Endothelial cell of umbilical vein (primary cell): ENCODE data around the gene RTL5.

Experiments used
- POLR2A ChIP-seq: IDR thresholded peaks from 2 replicates; pipeline ENCODE4 v1.6.1; 2012; ENCODE audit warnings: low read depth, mild to moderate bottlenecking, control low read depth, low read length
- POLR2AphosphoS5 ChIP-seq: IDR thresholded peaks from 2 replicates; pipeline ENCODE4 v1.6.1; 2012; ENCODE audit warnings: low read depth, mild to moderate bottlenecking, control low read depth, low read length, moderate library complexity; ENCODE audit not compliant: insufficient read depth

- TF ChIP-seq POLR2AphosphoS5 = no peak
- TF ChIP-seq POLR2A = no peak
Observed at GRCh38 chrX:72107841-72108595, 23.7 kb downstream of the RTL5 start.
